ENCODE data around the gene GPR132. TPM values are rescaled to one million over a fixed set of nuclear protein-coding genes. Genes with fewer than 3 reads are reported as not detected.
"Not testable (repeated sequence)": the region's sequence is repeated elsewhere in the genome, so short reads cannot be mapped to it uniquely, and the experiment has no call there.

Gene GPR132
- total RNA-seq, 2 experiments from 2014 or later, result 33.4 to 34.2 TPM

DNA sequence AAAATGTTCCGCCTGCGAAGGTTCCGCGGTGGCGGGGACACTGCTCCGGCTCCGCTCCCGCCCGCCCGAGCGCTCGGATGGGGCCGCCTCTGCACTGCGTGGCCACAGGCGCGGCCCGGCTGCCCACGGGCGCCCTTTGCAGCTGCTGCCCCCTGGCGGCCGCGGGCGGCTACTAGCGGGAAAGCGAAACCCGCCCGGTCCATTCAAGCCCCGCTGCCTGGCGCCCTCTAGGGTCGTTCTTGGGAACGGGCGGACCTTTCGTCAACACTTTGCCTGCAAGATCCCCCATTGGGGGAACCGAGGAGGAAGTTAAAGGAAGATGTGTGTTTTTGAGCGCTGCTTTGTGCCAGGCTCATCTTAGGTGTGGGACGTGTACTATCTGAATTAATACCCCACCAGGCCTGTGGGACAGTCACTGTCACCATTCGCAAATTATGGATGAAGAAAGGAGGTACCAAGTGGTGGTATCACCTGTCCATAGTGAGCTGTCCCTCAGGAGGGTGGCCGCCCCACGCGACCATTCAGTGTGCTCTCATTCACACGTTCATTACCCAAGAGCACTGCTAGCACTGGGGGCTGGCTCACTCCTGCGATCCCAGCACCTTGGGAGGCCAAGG lies 19.4 kb downstream of the GPR132 start:
- no peaks in the 10 kb centered on the region for H3K9me3 Mint-ChIP-seq
- ChIA-PET CTCF (interaction anchor here (0.7 to 5.5 kb wide), 34 partner anchors 8 to 151 kb away, joined by 3 to 108 read pairs (median 6); partner anchors contain the start of genes AHNAK2, CDCA4, CLBA1 and GPR132), POLR2A (interaction anchor here (0.7 to 1.9 kb wide), 7 partner anchors 14 to 79 kb away, joined by 3 to 6 read pairs (median 5); partner anchors contain the start of gene CDCA4)
- peak; percentile 94 for DNase-seq
- intact Hi-C loops (cut with micrococcal nuclease), result loop anchor here (1.0 kb wide), 3 partner anchors 25 to 70 kb away; partner anchors contain the start of gene CDCA4
- peaks cover 15% of the 10 kb centered on the region for H3K4me1 Mint-ChIP-seq (ENCODE audit: low read depth)
- H3K27me3 Mint-ChIP-seq, result peaks cover 9% of the 10 kb centered on the region
- H3K27ac Mint-ChIP-seq, result peak overlapping the region; percentile 23
- no peak overlapping the region for H3K4me3 Mint-ChIP-seq
- H3K36me3 Mint-ChIP-seq, result peaks cover 2% of the 10 kb centered on the region

DNA sequence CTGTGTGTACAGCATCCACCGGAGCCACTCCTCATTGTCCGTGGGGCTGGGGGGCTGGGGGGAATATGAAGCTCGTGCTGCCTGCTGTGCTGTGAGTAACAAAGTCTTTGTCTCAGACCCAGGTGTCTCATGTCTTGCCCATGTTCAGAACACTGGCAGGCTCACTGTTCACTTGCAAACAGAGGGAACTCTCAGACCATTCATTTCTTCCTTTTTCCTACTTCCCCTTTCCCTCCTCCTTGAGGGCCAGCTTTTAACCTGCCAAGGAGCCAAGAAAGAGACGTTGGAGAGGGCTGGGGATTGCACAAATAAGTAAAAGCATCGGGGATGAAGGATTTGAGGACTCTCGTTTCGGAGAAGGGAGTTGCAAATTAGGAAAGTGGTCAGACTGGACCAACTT lies 21.6 kb downstream of the GPR132 start:
- CTCF ChIA-PET, result interaction anchor here (1.0 to 5.5 kb wide), 7 partner anchors 14 to 69 kb away, joined by 3 to 108 read pairs (median 27); partner anchors contain the start of genes CDCA4 and CLBA1
- Mint-ChIP-seq H3K27me3 (peaks cover 9% of the 10 kb centered on the region), H3K4me1 (ENCODE audit: low read depth) (peaks cover 15% of the 10 kb centered on the region), H3K9me3 (no peaks in the 10 kb centered on the region), H3K27ac (no peak overlapping the region), H3K36me3 (no peaks in the 10 kb centered on the region), H3K4me3 (no peak overlapping the region)
- POLR2A ChIA-PET, result interaction anchor here (1.1 kb wide), 1 partner anchor 23 kb away, joined by 4 read pairs; the partner anchor contains the start of gene CDCA4
- intact Hi-C loops (cut with micrococcal nuclease), result no loop called here
- no peak for DNase-seq

GRCh38 chr14:105042813-105043212 lies 22.4 kb downstream of the GPR132 start:
- Mint-ChIP-seq H3K4me3 (no peak overlapping the region), H3K4me1 (ENCODE audit: low read depth) (peaks cover 11% of the 10 kb centered on the region), H3K36me3 (no peaks in the 10 kb centered on the region), H3K27me3 (peaks cover 9% of the 10 kb centered on the region), H3K9me3 (no peaks in the 10 kb centered on the region), H3K27ac (no peak overlapping the region)
- intact Hi-C loops (cut with micrococcal nuclease), result no loop called here
- no peak for DNase-seq
- ChIA-PET POLR2A (no interaction called here), CTCF (interaction anchor here (1.2 to 5.5 kb wide), 4 partner anchors 16 to 68 kb away, joined by 5 to 108 read pairs (median 60); partner anchors contain the start of genes CDCA4 and CLBA1)

GRCh38 chr14:105041841-105042765 lies 23.1 kb downstream of the GPR132 start:
- intact Hi-C loops (cut with micrococcal nuclease), result no loop called here
- Mint-ChIP-seq H3K27ac (no peak overlapping the region), H3K9me3 (no peaks in the 10 kb centered on the region), H3K27me3 (peaks cover 9% of the 10 kb centered on the region), H3K36me3 (no peaks in the 10 kb centered on the region), H3K4me3 (no peak overlapping the region), H3K4me1 (ENCODE audit: low read depth) (peaks cover 11% of the 10 kb centered on the region)
- ChIA-PET POLR2A (no interaction called here), CTCF (interaction anchor here (4.8 to 5.5 kb wide), 2 partner anchors 24 to 68 kb away, joined by 75 to 108 read pairs; partner anchors contain the start of gene CDCA4)
- no peak for DNase-seq

GRCh38 chr14:105039458-105040205 lies 25.6 kb downstream of the GPR132 start:
- POLR2A ChIA-PET, result no interaction called here
- H3K27ac Mint-ChIP-seq, result no peak overlapping the region
- CTCF ChIA-PET, result no interaction called here
- DNase-seq, result no peak
- no peaks in the 10 kb centered on the region for H3K36me3 Mint-ChIP-seq
- H3K27me3 Mint-ChIP-seq, result peaks cover 5% of the 10 kb centered on the region
- peaks cover 3% of the 10 kb centered on the region for H3K4me1 Mint-ChIP-seq (ENCODE audit: low read depth)
- no peak overlapping the region for H3K4me3 Mint-ChIP-seq
- intact Hi-C loops (cut with micrococcal nuclease), result no loop called here
- no peaks in the 10 kb centered on the region for H3K9me3 Mint-ChIP-seq

DNA sequence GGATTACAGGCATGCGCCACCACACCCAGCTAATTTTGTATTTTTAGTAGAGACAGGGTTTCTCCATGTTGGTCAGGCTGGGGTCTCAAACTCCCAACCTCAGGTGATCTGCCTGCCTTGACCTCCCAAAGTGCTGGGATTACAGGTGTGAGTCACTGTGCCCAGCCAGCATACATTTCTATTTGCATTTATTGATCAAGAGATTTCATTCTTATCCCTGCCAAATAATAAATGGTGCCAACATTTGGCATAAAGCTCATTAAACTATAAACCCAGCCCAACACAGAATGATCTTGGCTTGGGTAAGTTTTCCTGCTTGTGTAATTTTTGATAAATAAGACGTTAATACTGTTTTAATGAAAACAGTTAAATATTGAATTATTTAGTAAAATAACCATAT lies 29.6 kb downstream of the GPR132 start:
- intact Hi-C loops (cut with micrococcal nuclease); DNase-seq; POLR2A ChIA-PET; H3K27ac Mint-ChIP-seq; H3K36me3 Mint-ChIP-seq; H3K4me3 Mint-ChIP-seq; H3K27me3 Mint-ChIP-seq; H3K9me3 Mint-ChIP-seq: not testable (repeated sequence)
- peaks cover 17% of the 10 kb centered on the region for H3K4me1 Mint-ChIP-seq (ENCODE audit: low read depth)
- CTCF ChIA-PET, result interaction anchor here (1.0 to 3.0 kb wide), 2 partner anchors 10 to 60 kb away, joined by 3 to 14 read pairs; no protein-coding TSS in a partner anchor

DNA sequence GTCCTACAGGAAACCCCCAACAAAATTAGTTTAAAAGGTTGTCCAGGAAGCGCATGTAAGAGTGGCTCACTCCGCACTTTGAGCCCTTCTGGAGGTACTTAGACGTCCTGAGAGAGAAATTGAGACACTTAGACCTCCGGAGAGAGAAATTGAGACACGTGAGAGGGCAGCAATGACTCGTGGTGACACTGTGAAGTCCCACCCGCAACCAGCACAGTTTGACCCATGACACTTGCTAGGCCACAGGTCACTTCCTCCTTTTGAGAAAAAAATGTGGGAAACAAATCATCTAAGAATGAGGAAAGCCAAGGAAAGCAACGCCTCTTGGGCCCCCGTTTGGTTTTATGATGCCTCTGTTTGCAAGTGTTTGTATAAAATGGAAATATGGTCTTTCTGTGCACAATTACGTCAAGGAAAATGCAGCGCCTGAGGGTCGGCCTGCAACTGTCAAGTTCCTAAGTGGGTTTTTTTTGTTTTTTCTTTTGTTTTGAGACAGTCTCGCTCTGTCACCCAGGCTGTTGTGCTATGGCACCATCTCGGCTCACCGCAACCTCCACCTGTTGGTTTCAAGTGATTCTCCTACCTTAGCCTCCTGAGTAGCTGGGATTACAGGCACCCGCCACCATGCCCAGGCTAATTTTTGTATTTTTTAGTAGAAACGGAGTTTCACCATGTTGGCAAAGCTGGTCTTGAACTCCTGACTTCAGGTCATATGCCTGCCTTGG lies 30.8 kb downstream of the GPR132 start:
- Mint-ChIP-seq H3K9me3 (no peaks in the 10 kb centered on the region), H3K4me1 (ENCODE audit: low read depth) (peaks cover 17% of the 10 kb centered on the region), H3K27me3 (peaks cover 4% of the 10 kb centered on the region), H3K27ac (no peak overlapping the region), H3K4me3 (no peak overlapping the region), H3K36me3 (no peaks in the 10 kb centered on the region)
- ChIA-PET POLR2A (no interaction called here), CTCF (interaction anchor here (0.7 kb wide), 1 partner anchor 56 kb away, joined by 3 read pairs; no protein-coding TSS in a partner anchor)
- intact Hi-C loops (cut with micrococcal nuclease), result no loop called here
- no peak for DNase-seq

GRCh38 chr14:105033412-105033900 lies 31.8 kb downstream of the GPR132 start:
- H3K4me3 Mint-ChIP-seq, result peak overlapping the region; percentile 53
- H3K9me3 Mint-ChIP-seq; POLR2A ChIA-PET; H3K27me3 Mint-ChIP-seq; intact Hi-C loops (cut with micrococcal nuclease); H3K36me3 Mint-ChIP-seq; DNase-seq: not testable (repeated sequence)
- CTCF ChIA-PET, result interaction anchor here (1.5 kb wide), 1 partner anchor 12 kb away, joined by 4 read pairs; no protein-coding TSS in a partner anchor
- H3K4me1 Mint-ChIP-seq (ENCODE audit: low read depth), result peaks cover 17% of the 10 kb centered on the region
- H3K27ac Mint-ChIP-seq, result peak overlapping the region; percentile 4

GRCh38 chr14:105032451-105032901 lies 32.8 kb downstream of the GPR132 start:
- CTCF ChIA-PET, result interaction anchor here (1.5 kb wide), 1 partner anchor 13 kb away, joined by 4 read pairs; no protein-coding TSS in a partner anchor
- POLR2A ChIA-PET, result interaction anchor here (0.7 kb wide), 1 partner anchor 13 kb away, joined by 3 read pairs; no protein-coding TSS in a partner anchor
- intact Hi-C loops (cut with micrococcal nuclease); H3K36me3 Mint-ChIP-seq; H3K4me3 Mint-ChIP-seq; DNase-seq; H3K27me3 Mint-ChIP-seq; H3K27ac Mint-ChIP-seq; H3K9me3 Mint-ChIP-seq: not testable (repeated sequence)
- peaks cover 17% of the 10 kb centered on the region for H3K4me1 Mint-ChIP-seq (ENCODE audit: low read depth)

DNA sequence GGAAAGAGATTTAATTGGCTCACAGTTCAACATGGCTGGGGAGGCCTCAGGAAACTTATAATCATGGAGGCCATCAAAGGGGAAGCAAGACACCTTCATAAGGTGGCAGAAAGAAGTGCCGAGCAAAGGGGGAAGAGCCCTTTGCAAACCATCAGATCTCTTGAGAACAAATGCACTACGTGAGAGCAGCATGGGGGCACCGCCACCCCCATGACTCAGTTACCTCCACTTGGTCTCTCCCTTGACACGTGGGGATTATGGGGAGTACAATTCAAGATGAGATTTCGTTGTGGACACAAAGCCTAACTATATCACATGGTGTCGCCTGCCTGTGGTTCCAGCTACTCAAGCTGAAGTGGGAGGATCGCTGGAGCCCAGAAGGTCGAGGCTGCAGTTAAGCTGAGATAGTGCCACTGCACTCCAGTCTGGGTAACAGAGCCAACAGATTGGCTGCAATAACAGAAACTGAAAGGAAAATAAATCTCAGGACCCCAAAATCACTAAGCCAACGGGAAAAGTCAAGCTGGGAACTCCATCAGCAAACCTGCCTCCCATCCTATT lies 34.3 kb downstream of the GPR132 start:
- ChIA-PET CTCF (interaction anchor here (1.2 kb wide), 1 partner anchor 15 kb away, joined by 7 read pairs; no protein-coding TSS in a partner anchor), POLR2A (no interaction called here)
- DNase-seq, result no peak
- Mint-ChIP-seq H3K9me3 (no peaks in the 10 kb centered on the region), H3K36me3 (no peaks in the 10 kb centered on the region), H3K27ac (no peak overlapping the region), H3K4me3 (no peak overlapping the region), H3K27me3 (peaks cover 4% of the 10 kb centered on the region), H3K4me1 (ENCODE audit: low read depth) (peaks cover 28% of the 10 kb centered on the region)
- intact Hi-C loops (cut with micrococcal nuclease), result no loop called here
